Measurements from ENCODE around the gene DNM3. TPM values are rescaled to one million over a fixed set of nuclear protein-coding genes. Genes with fewer than 3 reads are reported as not detected.

Gene DNM3
- total and polyA plus RNA-seq, 5 donors from 2014 or later = 0.76 to 5.5 (median 1.6) TPM

GRCh38 chr1:171963762-171964161 is 122.5 kb downstream of the DNM3 start:
- H3K4me1 ChIP-seq (ENCODE audit: control insufficient read depth, insufficient read depth, low read length, poor library complexity, severe bottlenecking) = no peaks in the 10 kb centered on the region
- H3K27me3 ChIP-seq (ENCODE audit: control insufficient read depth, insufficient read depth, low read length) = no peaks in the 10 kb centered on the region
- ATAC-seq (ENCODE audit: low read depth in 2 of 2) = no peak
- DNase-seq = no peak
- Mint-ChIP-seq H3K27ac (no peak overlapping the region), H3K4me1 (no peaks in the 10 kb centered on the region), H3K36me3 (no peaks in the 10 kb centered on the region), H3K9me3 (peaks cover 0 to 5% (median 0%) of the 10 kb centered on the region in 7 donors), H3K27me3 (no peaks in the 10 kb centered on the region), H3K4me3 (no peak overlapping the region)
- H3K27ac ChIP-seq (ENCODE audit: insufficient read depth, low read length, poor library complexity, severe bottlenecking) = no peak overlapping the region
- H3K4me3 ChIP-seq (ENCODE audit: low read depth, low read length) = no peak overlapping the region
- no peaks in the 10 kb centered on the region for H3K36me3 ChIP-seq (ENCODE audit: control insufficient read depth, insufficient read depth, low read length)
- no peaks in the 10 kb centered on the region for H3K9me3 ChIP-seq (ENCODE audit: control insufficient read depth in 2 of 2, low read length in 2 of 2)

GRCh38 chr1:171965777-171966176 is 124.5 kb downstream of the DNM3 start:
- no peaks in the 10 kb centered on the region for H3K36me3 ChIP-seq (ENCODE audit: control insufficient read depth, insufficient read depth, low read length)
- no peak overlapping the region for H3K4me3 ChIP-seq (ENCODE audit: low read depth, low read length)
- H3K27ac Mint-ChIP-seq = no peak overlapping the region
- H3K9me3 ChIP-seq (ENCODE audit: control insufficient read depth in 2 of 2, low read length in 2 of 2) = no peaks in the 10 kb centered on the region
- no peak overlapping the region for H3K4me3 Mint-ChIP-seq
- H3K9me3 Mint-ChIP-seq = peaks cover 0 to 5% (median 0%) of the 10 kb centered on the region in 7 donors
- no peaks in the 10 kb centered on the region for H3K4me1 Mint-ChIP-seq
- DNase-seq (no peak), ATAC-seq (ENCODE audit: low read depth in 2 of 2) (no peak)
- no peak overlapping the region for H3K27ac ChIP-seq (ENCODE audit: insufficient read depth, low read length, poor library complexity, severe bottlenecking)
- H3K4me1 ChIP-seq (ENCODE audit: control insufficient read depth, insufficient read depth, low read length, poor library complexity, severe bottlenecking) = no peaks in the 10 kb centered on the region
- no peaks in the 10 kb centered on the region for H3K36me3 Mint-ChIP-seq
- H3K27me3 ChIP-seq (ENCODE audit: control insufficient read depth, insufficient read depth, low read length) = no peaks in the 10 kb centered on the region
- peaks cover under 1% of the 10 kb centered on the region for H3K27me3 Mint-ChIP-seq

- Histone ChIP-seq H3K27ac (ENCODE audit: insufficient read depth, low read length, poor library complexity, severe bottlenecking) (no peak overlapping the region), H3K9me3 (ENCODE audit: control insufficient read depth in 2 of 2, low read length in 2 of 2) (no peaks in the 10 kb centered on the region), H3K4me3 (ENCODE audit: low read depth, low read length) (no peak overlapping the region), H3K27me3 (ENCODE audit: control insufficient read depth, insufficient read depth, low read length) (no peaks in the 10 kb centered on the region), H3K4me1 (ENCODE audit: control insufficient read depth, insufficient read depth, low read length, poor library complexity, severe bottlenecking) (no peaks in the 10 kb centered on the region), H3K36me3 (ENCODE audit: control insufficient read depth, insufficient read depth, low read length) (no peaks in the 10 kb centered on the region)
- peaks cover 6% of the 10 kb centered on the region for H3K27me3 Mint-ChIP-seq
- no peaks in the 10 kb centered on the region for H3K36me3 Mint-ChIP-seq
- H3K9me3 Mint-ChIP-seq = peaks cover 0 to 5% (median 0%) of the 10 kb centered on the region in 7 donors
- no peaks in the 10 kb centered on the region for H3K4me1 Mint-ChIP-seq
- DNase-seq (no peak), ATAC-seq (ENCODE audit: low read depth in 2 of 2) (no peak)
- H3K27ac Mint-ChIP-seq = no peak overlapping the region
- no peak overlapping the region for H3K4me3 Mint-ChIP-seq
Observed at GRCh38 chr1:171966426-171967220, 125.3 kb downstream of the DNM3 start.

- no peak overlapping the region for H3K4me3 Mint-ChIP-seq
- Histone ChIP-seq H3K9me3 (ENCODE audit: control insufficient read depth in 2 of 2, low read length in 2 of 2) (no peaks in the 10 kb centered on the region), H3K4me1 (ENCODE audit: control insufficient read depth, insufficient read depth, low read length, poor library complexity, severe bottlenecking) (no peaks in the 10 kb centered on the region), H3K27ac (ENCODE audit: insufficient read depth, low read length, poor library complexity, severe bottlenecking) (no peak overlapping the region), H3K27me3 (ENCODE audit: control insufficient read depth, insufficient read depth, low read length) (no peaks in the 10 kb centered on the region), H3K36me3 (ENCODE audit: control insufficient read depth, insufficient read depth, low read length) (no peaks in the 10 kb centered on the region), H3K4me3 (ENCODE audit: low read depth, low read length) (no peak overlapping the region)
- no peak overlapping the region for H3K27ac Mint-ChIP-seq
- no peaks in the 10 kb centered on the region for H3K36me3 Mint-ChIP-seq
- no peak for DNase-seq
- H3K9me3 Mint-ChIP-seq = peaks cover 0 to 5% (median 0%) of the 10 kb centered on the region in 7 donors
- ATAC-seq (ENCODE audit: low read depth in 2 of 2) = no peak
- no peaks in the 10 kb centered on the region for H3K4me1 Mint-ChIP-seq
- H3K27me3 Mint-ChIP-seq = peaks cover 6% of the 10 kb centered on the region
Observed at GRCh38 chr1:171969226-171969625, 127.9 kb downstream of the DNM3 start.

- Histone ChIP-seq H3K27me3 (ENCODE audit: control insufficient read depth, insufficient read depth, low read length) (no peaks in the 10 kb centered on the region), H3K36me3 (ENCODE audit: control insufficient read depth, insufficient read depth, low read length) (no peaks in the 10 kb centered on the region), H3K9me3 (ENCODE audit: control insufficient read depth in 2 of 2, low read length in 2 of 2) (no peaks in the 10 kb centered on the region), H3K4me3 (ENCODE audit: low read depth, low read length) (no peak overlapping the region), H3K4me1 (ENCODE audit: control insufficient read depth, insufficient read depth, low read length, poor library complexity, severe bottlenecking) (no peaks in the 10 kb centered on the region), H3K27ac (ENCODE audit: insufficient read depth, low read length, poor library complexity, severe bottlenecking) (no peak overlapping the region)
- ATAC-seq (ENCODE audit: low read depth in 2 of 2) (no peak), DNase-seq (no peak)
- H3K27me3 Mint-ChIP-seq = peaks cover 6% of the 10 kb centered on the region
- no peak overlapping the region for H3K27ac Mint-ChIP-seq
- H3K9me3 Mint-ChIP-seq = peaks cover 0 to 5% (median 0%) of the 10 kb centered on the region in 7 donors
- no peaks in the 10 kb centered on the region for H3K36me3 Mint-ChIP-seq
- H3K4me1 Mint-ChIP-seq = no peaks in the 10 kb centered on the region
- no peak overlapping the region for H3K4me3 Mint-ChIP-seq
Observed at GRCh38 chr1:171969813-171970212, 128.5 kb downstream of the DNM3 start.

- H3K4me1 ChIP-seq (ENCODE audit: control insufficient read depth, insufficient read depth, low read length, poor library complexity, severe bottlenecking) = no peaks in the 10 kb centered on the region
- Mint-ChIP-seq H3K27ac (no peak overlapping the region), H3K4me1 (no peaks in the 10 kb centered on the region), H3K9me3 (peaks cover 0 to 8% (median 0%) of the 10 kb centered on the region in 7 donors), H3K4me3 (no peak overlapping the region), H3K36me3 (no peaks in the 10 kb centered on the region), H3K27me3 (peaks cover 6% of the 10 kb centered on the region)
- no peaks in the 10 kb centered on the region for H3K9me3 ChIP-seq (ENCODE audit: control insufficient read depth in 2 of 2, low read length in 2 of 2)
- ATAC-seq (ENCODE audit: low read depth in 2 of 2) = no peak
- no peak overlapping the region for H3K27ac ChIP-seq (ENCODE audit: insufficient read depth, low read length, poor library complexity, severe bottlenecking)
- no peak overlapping the region for H3K4me3 ChIP-seq (ENCODE audit: low read depth, low read length)
- H3K27me3 ChIP-seq (ENCODE audit: control insufficient read depth, insufficient read depth, low read length) = no peaks in the 10 kb centered on the region
- no peak for DNase-seq
- no peaks in the 10 kb centered on the region for H3K36me3 ChIP-seq (ENCODE audit: control insufficient read depth, insufficient read depth, low read length)
Observed at GRCh38 chr1:171972846-171973245, 131.5 kb downstream of the DNM3 start.

- no peak overlapping the region for H3K4me3 ChIP-seq (ENCODE audit: low read depth, low read length)
- no peaks in the 10 kb centered on the region for H3K27me3 ChIP-seq (ENCODE audit: control insufficient read depth, insufficient read depth, low read length)
- H3K27ac ChIP-seq (ENCODE audit: insufficient read depth, low read length, poor library complexity, severe bottlenecking) = no peak overlapping the region
- peaks cover 0 to 8% (median 0%) of the 10 kb centered on the region in 7 donors for H3K9me3 Mint-ChIP-seq
- DNase-seq (no peak), ATAC-seq (ENCODE audit: low read depth in 2 of 2) (no peak)
- H3K36me3 ChIP-seq (ENCODE audit: control insufficient read depth, insufficient read depth, low read length) = no peaks in the 10 kb centered on the region
- H3K27me3 Mint-ChIP-seq = peaks cover 6% of the 10 kb centered on the region
- H3K4me1 Mint-ChIP-seq = no peaks in the 10 kb centered on the region
- no peaks in the 10 kb centered on the region for H3K4me1 ChIP-seq (ENCODE audit: control insufficient read depth, insufficient read depth, low read length, poor library complexity, severe bottlenecking)
- no peaks in the 10 kb centered on the region for H3K36me3 Mint-ChIP-seq
- H3K4me3 Mint-ChIP-seq = no peak overlapping the region
- H3K9me3 ChIP-seq (ENCODE audit: control insufficient read depth in 2 of 2, low read length in 2 of 2) = no peaks in the 10 kb centered on the region
- no peak overlapping the region for H3K27ac Mint-ChIP-seq
Observed at GRCh38 chr1:171973421-171973820, 132.1 kb downstream of the DNM3 start.

- no peaks in the 10 kb centered on the region for H3K4me1 ChIP-seq (ENCODE audit: control insufficient read depth, insufficient read depth, low read length, poor library complexity, severe bottlenecking)
- H3K27me3 ChIP-seq (ENCODE audit: control insufficient read depth, insufficient read depth, low read length) = peaks cover 6% of the 10 kb centered on the region
- H3K27ac ChIP-seq (ENCODE audit: insufficient read depth, low read length, poor library complexity, severe bottlenecking) = no peak overlapping the region
- H3K36me3 ChIP-seq (ENCODE audit: control insufficient read depth, insufficient read depth, low read length) = no peaks in the 10 kb centered on the region
- no peak overlapping the region for H3K4me3 ChIP-seq (ENCODE audit: low read depth, low read length)
- peaks cover 0 to 2% (median 0%) of the 10 kb centered on the region in 7 donors for H3K9me3 Mint-ChIP-seq
- ATAC-seq (ENCODE audit: low read depth in 2 of 2) (no peak), DNase-seq (no peak)
- H3K36me3 Mint-ChIP-seq = no peaks in the 10 kb centered on the region
- H3K27me3 Mint-ChIP-seq = peaks cover 4% of the 10 kb centered on the region
- H3K9me3 ChIP-seq (ENCODE audit: control insufficient read depth in 2 of 2, low read length in 2 of 2) = no peaks in the 10 kb centered on the region
- H3K4me1 Mint-ChIP-seq = peaks cover 0 to 10% (median 2%) of the 10 kb centered on the region in 4 donors
- H3K27ac Mint-ChIP-seq = no peak overlapping the region
- H3K4me3 Mint-ChIP-seq = no peak overlapping the region
Observed at GRCh38 chr1:171981303-171981702, 140.0 kb downstream of the DNM3 start.
